Stimulated activated naive CD4-positive, alpha-beta T cell treated with Interleukin-2 at 50 U/mL for 16 hours (primary cell): ENCODE measurements around the gene NANP.
A peak's percentile ranks its signal among the peaks of the same experiment; 100 is the strongest.
"Not testable (repeated sequence)": the region's sequence is repeated elsewhere in the genome, so short reads cannot be mapped to it uniquely, and the experiment has no call there.

Experiments
- DNase-seq: peaks from one replicate; lab custom pipeline; 2025; lab: John Stamatoyannopoulos, UW

Gene NANP, protein sequence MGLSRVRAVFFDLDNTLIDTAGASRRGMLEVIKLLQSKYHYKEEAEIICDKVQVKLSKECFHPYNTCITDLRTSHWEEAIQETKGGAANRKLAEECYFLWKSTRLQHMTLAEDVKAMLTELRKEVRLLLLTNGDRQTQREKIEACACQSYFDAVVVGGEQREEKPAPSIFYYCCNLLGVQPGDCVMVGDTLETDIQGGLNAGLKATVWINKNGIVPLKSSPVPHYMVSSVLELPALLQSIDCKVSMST

DNA sequence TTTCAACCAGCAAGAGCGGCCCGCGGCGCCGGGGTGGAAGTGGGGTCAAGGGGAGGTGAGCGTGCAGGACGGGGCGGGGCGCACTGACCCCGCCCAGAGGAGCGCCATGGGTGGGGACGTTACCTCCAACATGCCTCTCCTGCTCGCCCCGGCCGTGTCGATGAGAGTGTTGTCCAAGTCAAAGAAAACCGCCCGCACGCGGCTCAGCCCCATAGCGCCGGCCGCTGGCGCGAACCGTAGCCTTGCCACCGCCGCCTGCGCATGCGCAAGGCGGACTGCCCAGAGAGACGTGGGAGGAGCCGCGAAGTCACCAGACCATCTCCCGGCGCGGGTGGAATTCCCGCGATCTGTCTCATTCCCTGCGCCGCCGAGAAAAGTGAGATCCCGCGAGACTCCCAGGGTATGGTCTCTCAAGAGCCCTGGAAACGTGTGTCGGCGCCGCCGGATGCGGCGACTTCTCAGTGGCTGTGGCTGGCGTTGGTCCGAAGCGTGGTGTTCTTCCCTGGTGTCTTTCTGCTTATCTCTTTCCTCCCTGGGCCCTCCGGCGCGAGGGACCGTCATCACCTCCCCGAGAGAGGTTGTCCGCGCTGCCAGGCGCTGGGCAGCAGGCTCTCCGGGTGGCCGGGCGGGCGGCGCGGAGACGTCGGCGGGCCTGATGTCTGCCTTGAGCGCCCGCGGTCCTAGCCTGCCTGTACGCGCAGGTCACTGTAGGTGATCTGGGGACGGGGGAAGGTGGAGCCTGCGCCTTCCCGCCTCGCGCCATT, at the start of gene NANP:
Gene NANP (minus strand): TSS at position 279 of the 764 bp plus-strand sequence. CDS start 66 bp downstream, at position 213.
- peak; percentile 83 for DNase-seq

DNA sequence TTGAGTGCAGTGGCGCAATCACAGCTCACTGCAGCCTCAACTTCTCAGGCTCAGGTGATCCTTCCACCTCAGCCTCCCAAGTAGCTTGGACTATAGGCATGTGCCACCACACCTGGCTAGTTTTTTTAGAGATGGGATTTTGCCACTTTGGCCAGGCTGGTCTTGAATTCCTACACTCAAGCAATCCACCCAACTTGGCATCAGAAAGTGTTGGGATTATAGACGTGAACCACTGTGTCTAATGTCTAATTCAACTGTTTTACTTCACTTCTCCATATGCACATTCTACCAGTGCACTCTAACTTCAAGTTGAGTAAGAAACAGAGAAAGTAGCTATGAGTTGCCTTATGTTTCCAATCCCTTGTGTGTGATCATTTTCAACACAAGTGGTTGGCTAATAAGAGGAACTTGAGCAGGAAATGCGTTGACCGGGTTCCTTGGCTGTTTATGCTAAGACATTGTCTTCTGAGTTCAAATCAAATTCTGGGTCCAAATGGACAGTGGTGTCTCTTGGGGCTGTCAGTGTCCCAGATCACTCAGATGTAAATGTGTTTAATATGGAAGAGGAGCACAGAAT, 48.9 kb upstream of the NANP start:
- no peak for DNase-seq

DNA sequence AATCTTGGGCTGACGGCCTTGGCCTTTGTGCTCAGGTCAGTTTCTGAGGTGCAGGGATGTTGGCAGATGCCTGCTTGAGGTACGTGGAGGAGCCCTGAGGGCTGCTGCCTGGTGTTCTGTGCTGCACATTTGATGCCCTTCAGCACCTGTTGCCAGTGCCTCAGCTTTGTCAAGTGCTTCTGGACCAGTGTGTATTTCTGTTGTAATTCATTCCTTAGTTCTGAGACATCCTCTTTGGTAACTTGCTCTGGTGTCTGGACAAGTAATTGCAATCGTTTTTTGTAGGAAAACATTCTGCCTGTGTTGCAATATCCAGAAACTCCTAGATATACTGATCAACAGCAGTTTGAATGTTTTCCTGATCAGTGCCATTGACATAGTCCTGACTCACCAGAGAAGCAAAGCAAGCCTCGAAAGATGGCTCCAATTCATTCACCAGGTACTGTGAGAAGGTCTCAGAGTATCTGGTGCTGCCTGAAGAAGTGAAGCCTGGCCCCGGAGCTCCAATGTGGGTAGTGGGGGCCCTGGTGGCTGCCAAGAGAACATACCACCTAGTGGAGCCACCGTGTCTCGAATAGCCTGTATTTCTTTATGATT, 46.1 kb upstream of the NANP start:
- no peak for DNase-seq

DNA sequence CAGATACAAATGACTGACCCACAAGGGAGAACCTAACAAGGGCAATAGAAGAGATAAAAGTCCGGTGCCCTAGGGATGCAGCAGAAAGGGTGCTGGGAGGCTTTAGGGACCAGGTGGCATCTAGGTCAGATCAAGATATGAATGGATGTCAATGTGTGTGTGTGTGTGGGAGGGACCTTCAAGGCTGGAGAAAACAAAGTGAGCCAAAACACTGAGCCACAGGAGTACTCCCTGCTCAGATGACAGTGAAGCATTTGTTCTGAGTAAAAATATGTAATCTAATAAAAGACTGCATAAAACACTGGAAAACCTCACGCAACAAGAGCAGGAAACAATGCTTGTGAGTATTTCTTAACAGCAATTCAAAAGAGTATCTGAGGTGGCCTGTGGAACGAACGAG, 44.6 kb upstream of the NANP start:
- DNase-seq = no peak

DNA sequence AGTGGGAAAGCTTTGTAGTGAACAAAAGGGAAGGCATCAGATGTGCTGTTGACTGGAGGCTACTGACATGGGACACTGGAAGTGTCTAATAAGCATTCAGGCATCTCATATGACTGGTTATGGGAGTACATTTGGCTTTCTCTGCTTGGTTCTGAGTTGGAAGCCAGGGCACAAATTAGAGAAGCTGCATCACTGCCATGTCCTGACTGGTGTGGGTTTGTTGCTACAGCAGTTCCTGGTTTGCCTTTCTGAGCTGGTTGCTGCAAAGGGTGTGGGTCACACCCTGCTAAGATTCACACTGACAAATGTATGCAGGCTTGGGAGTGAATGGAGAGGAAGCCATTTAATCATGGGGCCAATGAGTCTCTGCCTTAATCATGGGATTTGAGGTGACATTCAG, 36.2 kb upstream of the NANP start:
- DNase-seq = no peak

DNA sequence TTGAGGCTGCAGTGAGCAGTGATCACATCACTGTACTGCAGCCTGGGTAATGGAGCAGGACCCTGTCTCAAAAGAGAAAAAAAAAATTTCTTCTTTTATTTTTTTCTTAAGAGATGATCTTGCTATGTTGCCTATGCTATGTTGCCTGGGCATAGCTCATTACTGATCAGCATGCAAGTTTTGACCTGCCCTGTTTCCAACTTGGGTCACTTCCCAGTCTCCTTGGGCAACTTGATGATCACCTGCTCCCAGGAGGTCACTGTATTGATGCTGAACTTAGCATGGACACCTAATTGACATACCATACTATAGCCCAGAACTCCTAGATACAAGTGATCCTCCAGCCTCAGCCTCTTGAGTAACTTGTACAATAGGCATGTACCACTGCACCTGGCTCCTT, 30.7 kb upstream of the NANP start:
- DNase-seq = no peak

DNA sequence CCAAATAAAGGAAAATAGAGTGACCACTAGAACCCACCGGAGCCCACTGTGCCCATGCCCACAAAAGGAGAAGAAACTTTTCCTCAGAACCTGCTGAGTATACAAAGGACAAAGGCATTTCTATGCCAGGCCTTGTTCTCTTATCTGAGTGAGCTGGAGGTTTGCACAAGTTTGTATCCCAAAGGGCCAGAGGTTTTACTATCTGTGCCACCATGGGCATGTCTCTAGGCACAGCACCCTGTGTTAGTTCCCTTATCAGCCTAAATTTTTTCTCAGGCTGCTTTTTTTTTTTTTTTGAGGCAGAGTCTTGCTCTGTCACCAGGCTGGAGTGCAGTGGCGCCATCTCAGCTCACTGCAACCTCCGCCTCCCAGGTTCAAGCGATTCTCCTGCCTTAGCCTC, 29.1 kb upstream of the NANP start:
- not testable (repeated sequence) for DNase-seq

DNA sequence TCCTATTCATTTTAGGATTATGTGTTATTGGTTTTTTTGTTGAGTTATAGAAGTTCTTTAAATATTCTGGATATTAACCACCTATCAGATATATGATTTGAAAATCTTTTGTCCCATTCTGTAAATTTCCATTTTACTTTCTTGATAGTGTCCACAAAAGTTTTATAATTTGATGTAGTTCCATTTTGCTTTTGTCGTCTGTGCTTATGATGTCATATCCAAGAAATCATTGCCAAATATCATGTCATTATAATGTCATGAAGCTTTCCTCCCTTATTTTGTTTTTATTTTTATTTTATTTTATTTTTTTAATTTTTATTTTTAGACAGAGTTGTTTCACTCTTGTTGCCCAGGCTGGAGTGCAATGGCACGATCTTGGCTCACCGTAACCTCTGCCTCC, 21.0 kb upstream of the NANP start:
- no peak for DNase-seq

DNA sequence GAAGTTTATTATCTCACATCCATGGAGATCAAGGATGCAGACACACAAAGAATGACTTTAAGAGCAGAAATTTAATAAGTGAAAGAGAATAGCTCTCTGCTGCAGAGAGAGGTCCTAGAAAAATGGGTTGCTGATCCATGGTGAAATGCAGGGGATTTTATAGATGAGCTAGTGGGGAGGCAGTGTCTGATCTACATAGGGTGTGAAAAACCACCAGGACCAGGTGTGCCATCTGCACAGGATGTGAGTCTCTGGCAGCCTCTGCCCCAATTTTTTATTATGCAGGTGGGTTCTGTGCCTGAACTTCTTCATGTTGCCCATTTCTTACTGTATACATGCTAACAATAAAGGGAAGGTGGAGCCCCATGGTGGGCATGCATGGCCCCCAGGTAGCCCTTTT, 19.9 kb upstream of the NANP start:
- DNase-seq = no peak

DNA sequence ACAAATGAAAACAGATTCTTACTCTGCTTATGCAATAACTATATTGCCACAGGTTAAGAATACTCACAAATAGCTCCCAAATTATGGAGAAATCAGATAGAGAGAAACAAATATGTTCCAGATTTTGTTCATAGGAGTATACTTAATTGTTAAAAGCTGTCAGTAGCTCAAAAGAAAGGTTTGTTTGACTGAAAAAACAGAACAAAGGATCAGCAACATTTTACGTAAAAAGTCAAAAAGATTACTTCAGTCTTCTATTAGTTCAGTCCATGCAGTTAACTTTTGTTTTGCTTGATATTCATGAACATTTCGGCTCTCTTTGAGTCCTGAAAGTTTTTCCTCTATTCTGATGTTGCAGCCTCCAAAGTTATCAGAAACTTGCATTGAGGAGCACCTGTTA, 13.4 kb upstream of the NANP start:
- no peak for DNase-seq

DNA sequence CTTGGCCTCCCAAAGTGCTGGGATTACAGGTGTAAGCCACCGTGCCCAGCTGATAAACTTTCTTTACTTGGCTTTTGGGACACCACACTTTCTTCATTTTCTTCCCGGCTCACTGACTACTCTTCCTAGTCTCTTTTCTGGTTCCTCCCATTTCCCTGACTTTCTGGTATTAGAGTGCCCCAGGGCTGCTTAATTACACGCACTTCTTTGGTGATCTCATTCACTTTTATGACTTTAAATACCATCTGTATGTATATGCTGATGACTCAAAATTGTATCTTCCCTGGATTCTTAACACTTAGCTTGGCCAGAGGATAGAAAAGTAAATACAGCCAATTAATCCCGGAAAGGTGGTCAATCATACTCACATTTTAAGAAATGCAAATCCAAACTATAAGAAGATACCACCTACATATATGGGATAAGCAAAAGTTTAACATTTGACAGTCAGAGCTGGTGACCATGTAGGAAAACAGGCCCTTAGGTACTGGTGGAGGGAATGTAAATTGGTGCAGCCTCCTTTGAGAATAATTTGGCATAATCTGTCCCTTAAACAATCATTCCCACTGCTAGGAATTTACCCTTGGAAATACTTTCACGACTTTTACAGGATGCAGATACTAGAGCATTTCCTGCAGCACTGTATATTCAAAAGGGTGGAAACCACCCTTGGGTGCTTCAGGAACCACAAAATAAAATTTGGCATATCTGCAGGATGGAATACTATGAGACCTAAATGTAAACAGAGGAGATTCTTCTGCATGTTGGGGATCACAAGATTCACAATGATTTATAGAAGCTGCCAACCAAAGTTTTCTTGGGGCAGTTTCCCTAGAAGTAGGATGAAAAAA, 9.4 kb upstream of the NANP start:
- DNase-seq = no peak

DNA sequence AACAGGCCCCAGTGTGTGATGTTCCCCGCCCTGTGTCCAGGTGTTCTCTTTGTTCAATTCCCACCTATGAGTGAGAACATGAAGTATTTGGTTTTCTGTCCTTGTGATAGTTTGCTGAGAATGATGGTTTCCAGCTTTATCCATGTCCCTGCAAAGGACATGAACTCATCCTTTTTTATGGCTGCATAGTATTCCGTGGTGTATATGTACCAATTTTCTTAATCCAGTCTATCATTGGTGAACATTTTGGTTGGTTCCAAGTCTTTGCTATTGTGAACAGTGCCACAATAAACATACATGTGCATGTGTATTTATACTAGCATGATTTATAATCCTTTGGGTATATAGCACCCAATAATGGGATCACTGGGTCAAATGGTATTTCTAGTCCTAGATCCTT, 6.8 kb upstream of the NANP start:
- not testable (repeated sequence) for DNase-seq

DNA sequence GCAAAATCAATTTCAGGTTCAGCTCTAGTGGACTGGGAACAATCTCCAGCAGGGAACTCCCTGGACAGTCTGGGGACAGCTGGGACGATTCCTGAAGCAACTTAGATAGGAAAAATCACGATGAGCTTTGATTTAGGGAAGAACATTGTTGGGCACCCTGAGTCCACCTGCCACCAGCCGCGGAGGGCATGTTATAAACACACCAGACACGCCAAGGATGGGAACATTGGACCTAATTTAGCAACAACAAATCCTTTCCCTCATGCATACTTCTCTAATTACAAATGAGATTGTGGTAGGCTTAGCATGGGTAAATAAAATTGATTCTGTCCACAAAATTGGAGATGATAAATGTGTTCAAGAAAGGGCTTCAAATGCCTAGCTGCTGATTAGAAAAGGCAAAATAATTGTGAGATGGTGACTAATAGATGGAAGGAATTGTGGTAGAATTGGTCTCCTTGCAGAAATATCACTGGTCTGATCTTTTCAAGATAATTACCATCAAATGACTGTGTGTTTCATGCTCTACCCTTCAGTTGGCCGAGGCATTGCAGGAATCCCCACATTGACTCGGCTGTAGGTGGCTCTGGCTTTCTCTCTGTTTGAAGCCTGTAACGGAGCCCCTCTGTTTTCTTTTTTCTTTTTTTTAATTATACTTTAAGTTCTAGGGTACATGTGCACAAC, 6.1 kb upstream of the NANP start:
- DNase-seq = no peak

DNA sequence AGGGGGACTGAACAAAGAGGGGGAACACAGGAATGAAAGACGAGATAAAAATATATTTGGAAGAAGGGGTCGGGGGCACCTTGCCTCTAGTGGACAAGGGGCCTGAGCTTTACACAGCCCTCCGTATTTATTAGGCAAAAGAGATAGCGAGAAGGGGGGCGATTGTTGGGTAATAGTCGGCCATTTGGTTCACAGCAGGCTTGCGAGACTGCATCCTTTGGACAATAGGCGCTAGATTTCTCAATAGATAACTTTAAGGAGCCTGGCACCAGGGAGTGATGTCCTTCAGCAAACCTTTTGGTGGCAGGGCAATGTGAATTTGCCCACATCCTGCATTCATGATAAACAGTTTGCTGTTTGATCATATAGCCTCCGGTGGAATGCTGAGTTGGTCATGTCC, 3.0 kb upstream of the NANP start:
- DNase-seq = no peak

DNA sequence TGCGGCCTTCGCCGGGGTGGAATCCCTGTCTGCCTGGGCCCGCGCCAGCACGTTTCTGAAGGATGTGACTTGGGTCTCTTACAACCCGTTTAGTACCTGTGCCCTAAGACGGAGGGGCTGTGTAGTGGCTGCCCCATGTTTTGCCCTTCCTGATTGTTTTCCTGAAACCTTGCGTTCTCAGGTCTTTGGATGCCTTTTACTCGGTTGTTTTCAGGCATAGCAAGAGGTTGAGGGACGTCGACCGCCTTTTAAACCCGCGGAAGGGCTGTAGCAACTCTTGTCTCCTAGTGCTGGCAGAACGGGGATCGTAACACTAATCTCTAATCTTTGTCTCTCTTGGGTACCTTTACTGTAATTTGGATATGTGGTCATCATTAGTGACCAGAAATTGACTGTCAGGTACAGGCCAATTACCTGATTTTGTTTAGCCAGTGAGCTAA, 706 bp upstream of the NANP start:
- DNase-seq = no peak

DNA sequence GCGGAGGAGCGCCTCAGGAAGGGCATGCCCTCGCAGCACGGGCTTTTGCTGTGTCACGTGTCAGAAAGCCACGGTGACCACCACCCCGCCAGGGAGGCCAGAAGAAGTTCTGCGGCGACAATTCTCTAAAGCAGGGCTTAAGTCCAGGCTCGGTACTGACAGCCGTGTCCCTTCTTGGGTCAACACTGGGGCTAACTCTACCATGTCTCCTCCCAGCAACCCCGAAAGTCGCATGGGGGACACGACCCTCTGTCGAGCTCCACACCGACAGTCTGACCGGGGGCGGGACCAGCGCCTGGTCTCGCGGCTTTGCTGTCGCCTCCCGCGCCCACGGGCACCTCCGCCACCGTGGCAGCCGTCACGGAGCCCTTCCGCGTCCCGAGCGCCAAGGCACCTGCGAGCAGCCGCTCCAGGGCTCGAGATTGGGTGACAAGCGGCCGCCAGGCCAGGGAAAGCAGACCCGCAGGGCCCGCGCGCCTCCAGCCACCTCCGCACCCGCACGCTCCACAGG, 534 bp downstream of the NANP start:
- no peak for DNase-seq

DNA sequence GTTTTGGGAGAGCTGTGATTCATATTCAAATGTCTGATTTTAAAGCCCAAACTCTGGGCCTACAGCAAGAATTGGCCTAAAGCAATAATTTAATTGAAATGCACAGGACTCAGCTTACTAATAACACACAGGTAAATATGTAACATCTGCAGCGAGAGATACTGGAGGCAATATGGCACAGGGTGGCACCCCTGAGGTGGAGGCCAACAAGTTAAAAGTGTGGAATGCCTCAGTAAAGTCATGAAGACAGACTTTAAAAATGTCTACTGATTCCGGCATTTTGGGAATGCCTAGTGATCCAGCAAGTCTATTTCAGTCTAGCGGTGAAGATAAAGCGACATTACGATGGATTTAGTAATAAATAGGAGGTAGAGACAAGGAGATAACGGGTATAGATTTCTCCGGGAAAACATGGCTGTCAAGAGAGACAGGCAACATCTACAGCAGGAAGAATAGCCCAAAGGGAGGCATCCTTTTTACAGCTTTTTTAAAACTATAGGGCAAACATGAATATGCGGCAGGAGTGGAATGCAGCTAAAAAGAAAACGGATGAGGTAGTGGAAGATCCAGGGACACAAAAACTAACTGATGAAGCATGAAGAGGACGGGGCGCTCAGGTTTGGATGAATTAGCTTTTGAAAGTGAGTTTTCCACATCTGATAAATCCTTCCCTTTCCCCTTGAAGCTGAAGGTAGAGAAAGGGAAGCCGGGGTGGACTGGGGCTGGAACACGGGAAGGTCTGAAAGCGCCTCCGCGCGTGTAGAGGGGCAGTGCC, 1.2 kb downstream of the NANP start:
- no peak for DNase-seq

DNA sequence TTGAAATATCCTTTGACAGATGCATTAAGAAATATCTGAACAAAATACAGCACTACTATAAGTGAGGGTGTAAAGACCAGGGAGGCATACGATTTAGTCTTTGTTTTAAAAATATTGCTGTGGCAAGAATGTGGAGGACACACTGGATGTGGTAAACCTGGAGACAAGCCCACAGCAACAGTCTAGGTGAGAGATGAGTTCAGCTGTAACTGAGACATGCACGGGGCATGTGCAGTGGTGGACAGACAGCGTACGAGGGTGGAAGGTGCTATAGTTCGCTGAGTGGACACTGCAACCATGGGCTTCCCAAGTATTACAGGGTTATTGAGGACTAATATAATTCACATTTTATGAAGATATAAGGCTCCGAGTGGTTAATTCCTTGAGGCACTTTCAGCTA, 1.8 kb downstream of the NANP start:
- no peak for DNase-seq

DNA sequence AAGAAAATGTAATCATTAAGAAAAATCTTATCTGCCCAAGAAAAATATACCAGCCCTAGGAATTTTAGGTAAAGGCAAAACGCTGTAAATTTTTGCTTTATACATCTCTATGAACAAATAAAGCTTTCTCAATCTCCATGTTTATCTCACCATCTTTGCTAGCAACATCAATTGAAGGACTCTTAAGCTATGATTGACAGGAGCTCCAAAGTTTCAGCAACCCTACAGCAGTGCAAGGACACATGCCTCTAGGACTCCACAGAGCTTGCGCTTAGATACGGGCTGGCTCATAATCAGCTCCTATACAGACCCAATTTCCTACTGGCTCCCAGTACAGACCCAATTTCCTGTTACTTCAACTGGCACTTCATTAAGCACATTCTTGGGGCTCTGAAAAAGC, 4.3 kb downstream of the NANP start:
- no peak for DNase-seq

DNA sequence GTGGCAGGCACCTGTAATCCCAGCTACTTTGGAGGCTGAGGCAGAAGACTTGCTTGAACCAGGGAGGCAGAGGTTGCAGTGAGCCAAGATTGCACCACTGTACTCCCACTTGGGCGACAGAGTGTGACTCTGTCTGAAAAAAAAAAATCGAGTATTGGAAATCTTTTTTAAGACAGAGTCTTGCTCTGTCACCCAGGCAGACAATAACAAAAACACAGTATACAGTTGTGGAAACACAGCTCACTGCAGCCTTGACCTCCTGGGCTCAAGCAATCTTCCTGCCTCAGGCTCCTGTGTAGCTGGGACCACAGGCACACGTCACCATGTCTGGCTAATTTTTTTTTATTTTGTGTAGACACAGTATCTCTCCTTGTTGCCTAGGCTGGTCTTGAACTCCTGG, 15.0 kb downstream of the NANP start:
- no peak for DNase-seq
